Caco-2 (cell line): ENCODE data around the gene DNAH7. TPM values are rescaled to one million over a fixed set of nuclear protein-coding genes. Genes with fewer than 3 reads are reported as not detected.

ENCODE experiments used
- BruUV-seq: library from RNA; stranded (reverse); fragments of 400-500 nt; replicated peaks from 2 replicates; lab custom pipeline; 2021; lab: Mats Ljungman, UMichigan
- CTCF ChIA-PET: fragments of 300-600 bp; sonication (Branson Sonifier 250); formaldehyde crosslinking; loops from one replicate; lab custom pipeline; 2022; ENCODE audit warnings: antibody characterized with exemption; lab: Charles Lee
- POLR2A ChIA-PET: fragments of 300-600 bp; sonication (Branson Sonifier 250); formaldehyde crosslinking; loops from one replicate; lab custom pipeline; 2022; ENCODE audit warnings: antibody characterized with exemption; lab: Charles Lee
- DNase-seq, 2 experiments: peaks; one replicate each; pipeline versions ENCODE4 v3.0.0 to v3.0.0-alpha.2; 2020 to 2022
- H3K27me3 ChIP-seq: replicated peaks from 2 replicates; pipeline ENCODE4 v1.6.0; 2011; ENCODE audit warnings: low read length; ENCODE audit not compliant: control insufficient read depth, insufficient read depth
- H3K36me3 ChIP-seq: 2 replicates; pipeline ENCODE4 v1.5.1; 2011; ENCODE audit warnings: low read length; ENCODE audit not compliant: control insufficient read depth, insufficient read depth
- H3K4me1 ChIP-seq: fragments of 250-450 bp; sonication (Bioruptor Pico); 2 replicates; pipeline ENCODE4 v1.5.1; 2020; ENCODE audit warnings: mild to moderate bottlenecking
- H3K4me3 ChIP-seq: 2 replicates; pipeline ENCODE4 v1.5.1; 2011; ENCODE audit warnings: low read depth, mild to moderate bottlenecking, control low read depth, low read length
- H3K9me3 ChIP-seq: fragments of 250-450 bp; sonication (Bioruptor Pico); 2 replicates; pipeline ENCODE4 v1.5.1; 2020; ENCODE audit warnings: mild to moderate bottlenecking, moderate library complexity
- H3K27ac Mint-ChIP-seq: one replicate; pipeline ENCODE4 v1.8.0; 2022; ENCODE audit warnings: mixed read lengths; ENCODE audit not compliant: unreplicated experiment
- H3K27me3 Mint-ChIP-seq: one replicate; pipeline ENCODE4 v1.8.0; 2022; ENCODE audit warnings: mixed read lengths; ENCODE audit not compliant: insufficient read depth, unreplicated experiment
- H3K36me3 Mint-ChIP-seq: one replicate; pipeline ENCODE4 v1.8.0; 2022; ENCODE audit warnings: mild to moderate bottlenecking, mixed read lengths; ENCODE audit not compliant: insufficient read depth, unreplicated experiment
- H3K4me1 Mint-ChIP-seq: one replicate; pipeline ENCODE4 v1.8.0; 2022; ENCODE audit warnings: low read depth, mixed read lengths; ENCODE audit not compliant: unreplicated experiment
- H3K4me3 Mint-ChIP-seq: one replicate; pipeline ENCODE4 v1.8.0; 2022; ENCODE audit warnings: mild to moderate bottlenecking, moderate library complexity, mixed read lengths; ENCODE audit not compliant: unreplicated experiment
- H3K9me3 Mint-ChIP-seq: one replicate; pipeline ENCODE4 v1.8.0; 2022; ENCODE audit warnings: mixed read lengths; ENCODE audit not compliant: unreplicated experiment
- CTCF ChIP-seq, 2 experiments: fragments of 200-600 bp in 1 of 2; IDR thresholded peaks; 1 replicate in 1 of 2; 2 replicates in 1 of 2; pipeline versions ENCODE4 v1.5.1 to v1.8.0; 2011 to 2022; ENCODE audit warnings: antibody characterized with exemption in 1 of 2, control low read depth in 1 of 2, inconsistent platforms in 1 of 2, low read depth in 1 of 2, low read length in 1 of 2, mild to moderate bottlenecking in 1 of 2, moderate library complexity in 1 of 2; ENCODE audit not compliant: insufficient read depth in 1 of 2, severe bottlenecking in 1 of 2, unreplicated experiment in 1 of 2
- intact Hi-C: fragments of 100-400 bp; cut with micrococcal nuclease; formaldehyde crosslinking; loops from one replicate; pipeline ENCODE4 v1.10.0; 2022; ENCODE audit not compliant: unreplicated experiment
- total RNA-seq: library from RNA; stranded (reverse); gene quantifications from 2 replicates; pipeline ENCODE4 v1.2.3, GENCODE V29; 2022

Gene DNAH7
- total RNA-seq, 1 experiment from 2014 or later, result 0.16 TPM

GRCh38 chr2:195967336-195967735, 101.3 kb downstream of the DNAH7 start:
- Histone ChIP-seq H3K9me3 (no peaks in the 10 kb centered on the region), H3K27me3 (no peaks in the 10 kb centered on the region), H3K4me1 (no peaks in the 10 kb centered on the region), H3K36me3 (no peaks in the 10 kb centered on the region), H3K4me3 (no peak overlapping the region)
- no peak overlapping the region for H3K27ac Mint-ChIP-seq
- no peak for TF ChIP-seq CTCF (IDR thresholded peaks at IDR 0.05; ENCODE audit: insufficient read depth in 1 of 2, low read depth in 1 of 2, low read length in 1 of 2, severe bottlenecking in 1 of 2, unreplicated experiment in 1 of 2)
- no peak overlapping the region for H3K4me3 Mint-ChIP-seq
- H3K4me1 Mint-ChIP-seq, result no peaks in the 10 kb centered on the region
- H3K36me3 Mint-ChIP-seq, result no peaks in the 10 kb centered on the region
- no peak for DNase-seq
- H3K9me3 Mint-ChIP-seq, result no peaks in the 10 kb centered on the region
- POLR2A ChIA-PET, result no interaction called here
- intact Hi-C loops, result no loop called here
- CTCF ChIA-PET, result no interaction called here
- no TSS peak for BruUV-seq
- H3K27me3 Mint-ChIP-seq, result peaks cover 5% of the 10 kb centered on the region

DNA sequence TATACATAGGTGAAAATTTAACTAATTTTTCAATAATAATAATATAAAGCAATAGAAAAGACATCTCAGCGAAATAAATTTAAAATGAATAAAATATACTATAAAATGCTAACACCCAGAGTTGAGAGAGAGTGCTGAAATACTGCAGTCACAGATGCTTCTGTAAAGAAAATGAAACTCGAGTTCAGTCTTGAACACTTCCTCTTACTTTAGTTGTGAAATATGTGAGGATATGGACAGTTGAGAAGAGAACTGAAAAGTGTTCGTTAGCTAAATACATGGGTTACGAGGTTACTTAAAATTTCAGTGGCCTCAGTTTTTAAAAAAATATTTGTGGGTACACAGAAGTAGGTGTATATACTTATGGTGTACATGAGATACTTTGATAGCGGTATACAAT, 106.8 kb downstream of the DNAH7 start:
- Histone ChIP-seq H3K36me3 (no peaks in the 10 kb centered on the region), H3K9me3 (no peaks in the 10 kb centered on the region), H3K4me3 (no peak overlapping the region), H3K4me1 (no peaks in the 10 kb centered on the region), H3K27me3 (no peaks in the 10 kb centered on the region)
- BruUV-seq, result no TSS peak
- H3K4me1 Mint-ChIP-seq, result no peaks in the 10 kb centered on the region
- TF ChIP-seq CTCF (IDR thresholded peaks at IDR 0.05; ENCODE audit: insufficient read depth in 1 of 2, low read depth in 1 of 2, low read length in 1 of 2, severe bottlenecking in 1 of 2, unreplicated experiment in 1 of 2), result no peak
- H3K27me3 Mint-ChIP-seq, result no peaks in the 10 kb centered on the region
- ChIA-PET POLR2A (no interaction called here), CTCF (no interaction called here)
- H3K9me3 Mint-ChIP-seq, result no peaks in the 10 kb centered on the region
- no peak overlapping the region for H3K4me3 Mint-ChIP-seq
- DNase-seq, result no peak
- intact Hi-C loops, result no loop called here
- H3K27ac Mint-ChIP-seq, result no peak overlapping the region
- no peaks in the 10 kb centered on the region for H3K36me3 Mint-ChIP-seq

DNA sequence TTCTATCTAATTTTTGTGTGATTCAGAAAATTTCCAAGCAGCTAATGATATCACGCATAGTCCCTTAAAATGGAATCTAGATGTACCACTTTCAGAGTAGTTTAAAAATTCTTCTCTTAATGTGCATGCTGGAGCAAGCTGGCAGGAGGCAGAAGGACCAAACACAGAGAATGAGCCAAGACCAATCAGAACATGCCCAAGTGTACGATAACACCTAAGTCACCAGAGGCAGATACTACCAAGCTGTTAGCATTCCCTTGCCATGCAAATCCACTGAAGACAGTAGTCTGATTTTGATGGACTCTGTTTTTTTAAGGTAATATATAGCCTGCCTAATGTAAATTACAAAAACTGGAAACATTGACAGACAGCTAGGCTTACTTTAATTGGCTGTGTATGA, 109.3 kb downstream of the DNAH7 start:
- H3K9me3 ChIP-seq, result no peaks in the 10 kb centered on the region
- Mint-ChIP-seq H3K27me3 (no peaks in the 10 kb centered on the region), H3K27ac (no peak overlapping the region), H3K9me3 (no peaks in the 10 kb centered on the region), H3K4me1 (no peaks in the 10 kb centered on the region), H3K36me3 (no peaks in the 10 kb centered on the region), H3K4me3 (no peak overlapping the region)
- no peaks in the 10 kb centered on the region for H3K27me3 ChIP-seq
- H3K36me3 ChIP-seq, result no peaks in the 10 kb centered on the region
- intact Hi-C loops, result no loop called here
- TF ChIP-seq CTCF (IDR thresholded peaks at IDR 0.05; ENCODE audit: insufficient read depth in 1 of 2, low read depth in 1 of 2, low read length in 1 of 2, severe bottlenecking in 1 of 2, unreplicated experiment in 1 of 2), result no peak
- no TSS peak for BruUV-seq
- no peak for DNase-seq
- CTCF ChIA-PET, result no interaction called here
- no peak overlapping the region for H3K4me3 ChIP-seq
- POLR2A ChIA-PET, result no interaction called here
- no peaks in the 10 kb centered on the region for H3K4me1 ChIP-seq
